GM12873 (cell line): Measurements from ENCODE around the gene SYNM.

Experiments used
- TF ChIP-seq, protein P1 (sequence below): IDR thresholded peaks from 2 replicates; pipeline ENCODE4 v1.5.1; 2012; ENCODE audit warnings: low read depth, mild to moderate bottlenecking, moderate library complexity, low read length, control low read depth; ENCODE audit not compliant: insufficient read depth; ENCODE audit errors: missing control alignments

Gene SYNM

DNA sequence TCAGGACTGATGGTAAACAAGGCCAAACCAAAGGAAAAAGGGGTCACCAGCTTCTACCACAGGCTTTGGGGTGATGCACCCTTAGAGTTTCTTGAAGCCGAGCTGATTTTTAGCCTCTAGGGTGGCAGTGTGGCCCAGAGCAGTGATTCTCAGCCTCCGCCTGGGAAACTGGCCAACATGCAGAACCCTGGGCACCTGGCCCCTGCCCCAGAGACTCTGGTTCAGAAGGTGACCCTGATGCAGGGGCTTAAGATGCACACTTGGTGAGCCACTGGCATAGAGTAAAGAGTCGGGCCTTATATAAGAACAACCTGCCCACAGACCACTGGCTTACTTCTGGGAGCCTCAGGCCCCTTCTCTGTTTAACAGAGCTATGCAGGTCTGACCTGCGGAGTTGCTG lies 44.5 kb downstream of the SYNM start:
- TF ChIP-seq, protein P1, sequence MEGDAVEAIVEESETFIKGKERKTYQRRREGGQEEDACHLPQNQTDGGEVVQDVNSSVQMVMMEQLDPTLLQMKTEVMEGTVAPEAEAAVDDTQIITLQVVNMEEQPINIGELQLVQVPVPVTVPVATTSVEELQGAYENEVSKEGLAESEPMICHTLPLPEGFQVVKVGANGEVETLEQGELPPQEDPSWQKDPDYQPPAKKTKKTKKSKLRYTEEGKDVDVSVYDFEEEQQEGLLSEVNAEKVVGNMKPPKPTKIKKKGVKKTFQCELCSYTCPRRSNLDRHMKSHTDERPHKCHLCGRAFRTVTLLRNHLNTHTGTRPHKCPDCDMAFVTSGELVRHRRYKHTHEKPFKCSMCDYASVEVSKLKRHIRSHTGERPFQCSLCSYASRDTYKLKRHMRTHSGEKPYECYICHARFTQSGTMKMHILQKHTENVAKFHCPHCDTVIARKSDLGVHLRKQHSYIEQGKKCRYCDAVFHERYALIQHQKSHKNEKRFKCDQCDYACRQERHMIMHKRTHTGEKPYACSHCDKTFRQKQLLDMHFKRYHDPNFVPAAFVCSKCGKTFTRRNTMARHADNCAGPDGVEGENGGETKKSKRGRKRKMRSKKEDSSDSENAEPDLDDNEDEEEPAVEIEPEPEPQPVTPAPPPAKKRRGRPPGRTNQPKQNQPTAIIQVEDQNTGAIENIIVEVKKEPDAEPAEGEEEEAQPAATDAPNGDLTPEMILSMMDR = no peak

DNA sequence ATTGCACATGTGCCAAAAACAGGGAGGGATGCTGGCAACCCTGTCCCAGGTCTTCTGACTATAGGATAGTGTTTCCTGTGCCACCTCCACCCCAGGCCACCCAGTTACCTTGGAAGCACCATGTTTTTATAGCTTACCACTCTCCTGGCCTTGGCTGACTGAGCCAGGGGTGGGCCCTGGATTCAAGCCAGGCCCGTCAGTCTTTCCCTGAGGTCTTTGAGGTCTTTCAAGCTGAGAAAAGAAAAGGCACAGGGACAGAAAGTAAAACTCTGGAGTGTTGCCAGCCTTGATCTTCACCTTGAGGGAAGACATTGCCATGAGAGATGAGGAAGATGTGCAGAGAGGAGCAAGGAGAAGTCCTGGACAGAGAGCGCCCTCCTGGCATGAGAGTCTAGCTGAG lies 46.3 kb downstream of the SYNM start:
- TF ChIP-seq, protein P1 = no peak

DNA sequence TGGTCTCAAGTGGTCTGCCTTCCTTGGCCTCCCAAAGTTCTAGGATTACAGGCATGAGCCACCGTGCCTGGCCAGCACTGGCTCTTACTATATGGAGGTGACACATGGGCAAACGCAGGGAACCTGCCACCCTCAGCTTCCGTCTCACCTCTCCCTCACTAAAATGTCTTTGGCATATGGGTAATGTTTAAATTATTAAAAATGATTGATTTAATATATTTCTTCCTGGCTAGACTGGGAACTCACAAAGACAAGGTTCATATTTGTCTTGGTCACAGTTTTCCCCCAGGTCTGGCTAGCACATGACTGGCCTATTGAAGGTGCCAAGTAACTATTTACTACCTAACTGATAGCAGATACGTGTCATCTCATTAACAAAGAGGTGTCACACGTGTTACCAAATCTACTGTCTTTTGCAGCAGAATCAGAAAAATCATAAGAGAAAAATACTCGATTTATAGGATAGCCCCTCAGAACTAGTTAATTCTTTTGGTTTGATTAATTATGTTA lies 48.2 kb downstream of the SYNM start:
- TF ChIP-seq, protein P1 = no peak

DNA sequence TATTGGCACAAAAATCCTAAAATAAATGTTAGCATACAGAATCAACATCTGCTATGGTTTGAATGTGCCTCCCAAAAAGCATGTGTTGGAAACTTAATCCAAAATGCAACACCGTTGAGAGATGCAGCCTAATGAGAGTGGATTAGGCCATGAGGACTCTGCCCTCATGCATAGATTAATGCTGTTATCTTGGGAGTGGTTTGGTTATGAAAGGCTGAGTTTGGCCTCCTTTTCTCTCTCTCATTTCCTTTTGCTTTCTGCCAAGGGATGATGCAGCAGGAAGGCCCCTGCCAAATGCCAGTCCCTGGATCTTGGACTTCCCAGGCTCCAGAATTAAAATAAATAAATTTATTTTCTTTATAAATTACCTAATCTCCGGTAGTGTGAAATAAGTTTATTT lies 49.4 kb downstream of the SYNM start:
- TF ChIP-seq, protein P1 = no peak

DNA sequence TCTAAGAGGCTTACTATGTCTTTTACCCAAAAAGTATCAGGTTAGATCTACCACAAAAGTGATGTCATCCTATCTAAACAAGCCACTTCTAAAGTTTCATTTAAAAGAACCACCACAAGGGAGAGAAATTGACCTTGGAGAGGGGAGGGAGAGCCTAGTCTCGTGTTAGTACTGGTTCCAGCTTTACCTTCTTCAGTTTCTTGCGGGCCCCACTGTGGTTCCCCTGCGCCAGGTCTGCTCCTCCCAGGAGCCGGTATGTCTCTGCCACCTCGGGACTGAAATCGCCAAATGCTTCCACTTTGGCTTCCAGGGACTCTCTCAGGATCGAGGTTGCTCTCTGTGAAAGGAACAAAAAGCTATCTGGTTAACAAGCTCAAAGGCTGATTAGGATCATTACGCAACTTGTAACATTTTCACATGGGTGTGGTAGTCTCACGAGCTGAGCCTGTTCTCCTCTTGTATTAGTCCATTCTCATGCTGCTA lies 51.1 kb downstream of the SYNM start:
- TF ChIP-seq, protein P1 = no peak

DNA sequence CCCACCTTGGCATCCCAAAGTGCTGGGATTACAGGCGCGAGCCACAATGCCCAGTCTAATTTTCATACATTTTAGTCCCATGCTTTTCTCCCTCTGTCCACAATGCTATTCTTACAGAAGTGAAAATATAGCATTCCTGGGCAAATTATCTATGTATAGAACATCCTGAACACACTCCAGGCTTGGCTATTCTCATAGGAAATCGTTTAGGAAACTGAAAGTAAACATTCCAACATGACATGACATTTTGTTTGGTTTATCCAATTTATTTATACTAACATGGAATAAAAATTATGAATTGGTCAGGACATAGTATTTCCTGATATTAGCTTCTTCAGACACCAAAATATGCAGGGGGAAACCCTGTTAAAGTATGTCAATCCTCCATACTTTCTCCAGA lies 52.6 kb downstream of the SYNM start:
- TF ChIP-seq, protein P1 = no peak

DNA sequence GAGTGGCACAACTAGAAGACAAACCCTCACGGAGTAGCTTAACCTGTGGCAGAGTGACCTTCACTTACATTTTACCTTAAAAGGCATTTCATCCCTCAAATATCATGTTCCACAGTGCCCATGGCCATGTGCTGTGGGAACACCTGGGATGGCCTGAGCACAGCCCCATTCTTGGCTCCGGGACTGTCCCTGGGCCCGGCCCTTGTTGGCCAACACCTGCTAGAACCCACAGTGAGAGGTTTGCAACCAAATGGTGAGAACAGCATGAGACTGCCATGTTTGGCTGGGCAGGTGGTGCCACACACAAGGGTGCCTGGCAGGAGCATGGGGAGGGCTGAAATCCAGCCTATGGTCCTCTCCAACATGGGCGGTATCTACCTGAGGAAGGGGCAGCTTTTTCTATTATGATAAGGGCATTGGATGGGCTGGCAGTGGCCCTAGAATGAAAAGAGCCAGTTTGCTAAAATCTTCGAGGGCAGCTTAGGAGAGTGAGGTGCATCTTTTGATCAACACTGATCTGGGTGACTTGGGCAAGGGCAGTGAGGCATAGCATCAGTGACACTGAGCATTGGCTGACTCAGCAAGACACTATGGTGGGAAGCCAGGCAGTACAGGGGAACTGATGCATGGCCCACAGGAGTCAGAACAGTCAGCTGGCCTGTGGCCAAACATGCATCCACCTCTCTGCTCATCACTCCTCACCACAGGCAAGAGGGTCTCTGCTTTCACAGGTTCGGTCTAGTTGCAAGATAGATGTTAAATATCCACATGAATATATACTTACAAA lies 53.9 kb downstream of the SYNM start:
- TF ChIP-seq, protein P1 = no peak
